Measurements from ENCODE around the gene RRAS2. TPM values are rescaled to one million over a fixed set of nuclear protein-coding genes. Genes with fewer than 3 reads are reported as not detected.

Gene RRAS2
- total and polyA plus RNA-seq, 9 of the 15 experiments (the other 6 are each of a cell fraction or from before 2014, with no cell fraction given), result 9.4 to 47.5 (median 37.6) TPM

DNA sequence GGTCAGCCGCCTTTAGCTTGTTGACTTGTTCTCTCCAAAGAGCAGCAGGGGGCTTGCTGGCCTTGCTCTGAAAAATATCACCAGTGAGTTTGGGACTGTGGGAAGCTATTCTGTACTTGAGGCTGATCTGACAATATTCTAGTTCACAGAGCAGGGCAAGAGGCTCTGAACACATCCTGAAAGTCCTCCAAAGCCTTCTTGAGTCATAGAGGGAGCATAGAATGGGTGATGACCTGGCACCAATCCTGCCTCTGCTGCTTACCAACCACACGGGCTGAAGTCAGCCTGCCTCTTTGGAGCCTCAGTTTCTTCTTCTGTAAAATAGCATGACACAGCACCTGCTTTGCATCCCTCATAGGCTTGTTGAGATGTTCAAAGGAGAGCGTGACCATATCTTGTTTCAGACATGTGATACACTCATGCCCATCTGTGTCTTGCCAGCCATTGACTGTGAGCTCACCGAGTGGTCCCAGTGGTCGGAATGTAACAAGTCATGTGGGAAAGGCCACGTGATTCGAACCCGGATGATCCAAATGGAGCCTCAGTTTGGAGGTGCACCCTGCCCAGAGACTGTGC lies 96.6 kb downstream of the RRAS2 start:
- Histone ChIP-seq H4K20me1 (replicated peaks; ENCODE audit: control insufficient read depth, insufficient read depth, low read length) (no peaks in the 10 kb centered on the region; the same call in 1 of the 2 replicates), H3K27me3 (ENCODE audit: control insufficient read depth in 2 of 2, insufficient read depth in 2 of 2, low read length in 2 of 2) (peaks cover 16 to 45% of the 10 kb centered on the region in 2 experiments), H3K9me1 (ENCODE audit: control insufficient read depth, insufficient read depth, low read length) (no peaks in the 10 kb centered on the region), H3K4me2 (ENCODE audit: insufficient read depth, low read length) (no peak overlapping the region), H3K4me1 (replicated peaks in 1 of 2; ENCODE audit: control insufficient read depth in 2 of 2, insufficient read depth in 2 of 2, low read length in 2 of 2) (peaks cover 0 to 7% of the 10 kb centered on the region in 2 experiments; a peak in 2 of 5 replicates), H3K27ac (ENCODE audit: extremely low read depth, low read depth, low read length) (no peak overlapping the region), H3K4me3 (no peak overlapping the region), H3K9ac (ENCODE audit: insufficient read depth in 1 of 2, low read depth in 2 of 2, low read length in 2 of 2) (no peak overlapping the region), H3K9me3 (replicated peaks; ENCODE audit: control insufficient read depth, insufficient read depth, low read depth, low read length) (no peaks in the 10 kb centered on the region), H3K79me2 (ENCODE audit: control insufficient read depth, insufficient read depth, low read length) (no peaks in the 10 kb centered on the region), H2AFZ (ENCODE audit: low read depth, low read length) (no peak overlapping the region), H3K36me3 (ENCODE audit: control insufficient read depth, insufficient read depth, low read length) (no peaks in the 10 kb centered on the region)
- ChIA-PET CTCF (ENCODE audit: low intra/inter-chr PET ratio) (no interaction called here), POLR2A (interaction anchor here (0.7 kb wide), 1 partner anchor 12 kb away, joined by 3 read pairs; no protein-coding TSS in a partner anchor)
- BruUV-seq (replicated peaks), result no TSS peak
- in situ Hi-C loops (cut with MboI) (no loop called here), intact Hi-C loops (cut with micrococcal nuclease) (no loop called here)
- no peak for DNase-seq (ENCODE audit: extremely low read depth in 1 of 4, low spot score in 3 of 4)
- no peak for ATAC-seq
- TF ChIP-seq BCLAF1 (IDR thresholded peaks at IDR 0.05; ENCODE audit: borderline replicate concordance in 1 of 2, control insufficient read depth in 1 of 2, low read depth in 2 of 2, low read length in 1 of 2) (no peak), ILK (tag; IDR thresholded peaks at IDR 0.05; ENCODE audit: borderline replicate concordance, low read depth) (no peak), TSC22D4 (tag; IDR thresholded peaks at IDR 0.05) (no peak), ZNF830 (CRISPR knock-in tag; IDR thresholded peaks at IDR 0.05) (no peak), FIP1L1 (IDR thresholded peaks at IDR 0.05; ENCODE audit: low read depth, low read length, poor library complexity, severe bottlenecking) (no peak), CGGBP1 (CRISPR knock-in tag; IDR thresholded peaks at IDR 0.05) (no peak), PTRF (tag; IDR thresholded peaks at IDR 0.05) (no peak), CXXC5 (CRISPR knock-in tag; IDR thresholded peaks at IDR 0.05) (no peak), ZNF134 (CRISPR knock-in tag; conservative IDR thresholded peaks at IDR 0.05) (no peak), KLF13 (tag; IDR thresholded peaks at IDR 0.05; ENCODE audit: borderline replicate concordance, low read depth) (no peak), U2AF2 (optimal IDR thresholded peaks at IDR 0.05; ENCODE audit: low read depth, low read length) (no peak), ZNF76 (CRISPR knock-in tag; IDR thresholded peaks at IDR 0.05; ENCODE audit: borderline replicate concordance) (no peak), SMARCA5 (IDR thresholded peaks at IDR 0.05) (no peak), POLR3G (IDR thresholded peaks at IDR 0.05; ENCODE audit: extremely low read depth, insufficient read length, insufficient replicate concordance) (no peak), HDAC1 (IDR thresholded peaks at IDR 0.05) (no peak), TEAD1 (CRISPR knock-in tag; IDR thresholded peaks at IDR 0.05) (no peak), ELF2 (CRISPR knock-in tag; IDR thresholded peaks at IDR 0.05) (no peak), ZFPM2 (CRISPR knock-in tag; IDR thresholded peaks at IDR 0.05) (no peak)
- TF ChIP-seq, protein P1, sequence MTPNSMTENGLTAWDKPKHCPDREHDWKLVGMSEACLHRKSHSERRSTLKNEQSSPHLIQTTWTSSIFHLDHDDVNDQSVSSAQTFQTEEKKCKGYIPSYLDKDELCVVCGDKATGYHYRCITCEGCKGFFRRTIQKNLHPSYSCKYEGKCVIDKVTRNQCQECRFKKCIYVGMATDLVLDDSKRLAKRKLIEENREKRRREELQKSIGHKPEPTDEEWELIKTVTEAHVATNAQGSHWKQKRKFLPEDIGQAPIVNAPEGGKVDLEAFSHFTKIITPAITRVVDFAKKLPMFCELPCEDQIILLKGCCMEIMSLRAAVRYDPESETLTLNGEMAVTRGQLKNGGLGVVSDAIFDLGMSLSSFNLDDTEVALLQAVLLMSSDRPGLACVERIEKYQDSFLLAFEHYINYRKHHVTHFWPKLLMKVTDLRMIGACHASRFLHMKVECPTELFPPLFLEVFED (CRISPR knock-in tag; conservative IDR thresholded peaks at IDR 0.05), result no peak
- 22% methylated on average over 8 of the region's 8 CpGs for WGBS (ENCODE audit: insufficient coverage, low coverage, missing lambda C conversion rate)
- FAIRE-seq, result no peak
